ENCODE results near the gene ARRDC2.
"Not testable (repeated sequence)": the region's sequence is repeated elsewhere in the genome, so short reads cannot be mapped to it uniquely, and the experiment has no call there.

Gene ARRDC2

GRCh38 chr19:18017275-18018083, 9.5 kb downstream of the ARRDC2 start:
- DNase-seq = no peak

- no peak for DNase-seq
Observed at GRCh38 chr19:18020212-18021085, 12.5 kb downstream of the ARRDC2 start.

- peak; percentile 59 for DNase-seq
Observed at GRCh38 chr19:18021121-18021755, 13.3 kb downstream of the ARRDC2 start.

- DNase-seq = peak; percentile 55
Observed at GRCh38 chr19:18023622-18024251, 15.8 kb downstream of the ARRDC2 start.

- DNase-seq = no peak
Observed at GRCh38 chr19:18027151-18027550, 19.2 kb downstream of the ARRDC2 start.

- no peak for DNase-seq
Observed at GRCh38 chr19:18029617-18030338, 21.8 kb downstream of the ARRDC2 start.

- DNase-seq = not testable (repeated sequence)
Observed at GRCh38 chr19:18031401-18031800, 23.4 kb downstream of the ARRDC2 start.

- DNase-seq = not testable (repeated sequence)
Observed at GRCh38 chr19:18032102-18032501, 24.1 kb downstream of the ARRDC2 start.

GRCh38 chr19:18041054-18041453, 33.1 kb downstream of the ARRDC2 start:
- DNase-seq = no peak

- DNase-seq = no peak
Observed at GRCh38 chr19:18043676-18044075, 35.7 kb downstream of the ARRDC2 start.

GRCh38 chr19:18044825-18045304, 36.9 kb downstream of the ARRDC2 start:
- DNase-seq = peak; percentile 94

GRCh38 chr19:18045307-18046050, 37.5 kb downstream of the ARRDC2 start:
- peak; percentile 30 for DNase-seq

- peak; percentile 58 for DNase-seq
Observed at GRCh38 chr19:18046059-18046718, 38.2 kb downstream of the ARRDC2 start.

GRCh38 chr19:18049385-18049784, 41.4 kb downstream of the ARRDC2 start:
- DNase-seq = no peak

- DNase-seq = no peak
Observed at GRCh38 chr19:18051887-18052286, 43.9 kb downstream of the ARRDC2 start.

- DNase-seq = no peak
Observed at GRCh38 chr19:18053576-18054219, 45.7 kb downstream of the ARRDC2 start.

GRCh38 chr19:18055967-18056366, 48.0 kb downstream of the ARRDC2 start:
- DNase-seq = no peak

GRCh38 chr19:18057557-18057956, 49.6 kb downstream of the ARRDC2 start:
- no peak for DNase-seq

- DNase-seq = peak; percentile 85
Observed at GRCh38 chr19:18058208-18059009, 50.4 kb downstream of the ARRDC2 start.
